Neural progenitor cell (in vitro differentiated cells): ENCODE results near the gene GRK1.

ENCODE experiments used
- EZH2 ChIP-seq: fragments of 200-600 bp; sonication (generic); IDR thresholded peaks from 2 replicates; pipeline ENCODE4 v1.6.1; 2017; ENCODE audit warnings: antibody characterized with exemption, mild to moderate bottlenecking, moderate library complexity
- EZH2phosphoT487 ChIP-seq: fragments of 200-600 bp; sonication (generic); IDR thresholded peaks from 2 replicates; pipeline ENCODE4 v1.6.1; 2017; ENCODE audit warnings: antibody characterized with exemption
- TF ChIP-seq, protein P1 (sequence below): fragments of 200-600 bp; sonication (generic); IDR thresholded peaks from 2 replicates; pipeline ENCODE4 v1.5.1; 2017; ENCODE audit warnings: antibody characterized with exemption, mild to moderate bottlenecking

DNA sequence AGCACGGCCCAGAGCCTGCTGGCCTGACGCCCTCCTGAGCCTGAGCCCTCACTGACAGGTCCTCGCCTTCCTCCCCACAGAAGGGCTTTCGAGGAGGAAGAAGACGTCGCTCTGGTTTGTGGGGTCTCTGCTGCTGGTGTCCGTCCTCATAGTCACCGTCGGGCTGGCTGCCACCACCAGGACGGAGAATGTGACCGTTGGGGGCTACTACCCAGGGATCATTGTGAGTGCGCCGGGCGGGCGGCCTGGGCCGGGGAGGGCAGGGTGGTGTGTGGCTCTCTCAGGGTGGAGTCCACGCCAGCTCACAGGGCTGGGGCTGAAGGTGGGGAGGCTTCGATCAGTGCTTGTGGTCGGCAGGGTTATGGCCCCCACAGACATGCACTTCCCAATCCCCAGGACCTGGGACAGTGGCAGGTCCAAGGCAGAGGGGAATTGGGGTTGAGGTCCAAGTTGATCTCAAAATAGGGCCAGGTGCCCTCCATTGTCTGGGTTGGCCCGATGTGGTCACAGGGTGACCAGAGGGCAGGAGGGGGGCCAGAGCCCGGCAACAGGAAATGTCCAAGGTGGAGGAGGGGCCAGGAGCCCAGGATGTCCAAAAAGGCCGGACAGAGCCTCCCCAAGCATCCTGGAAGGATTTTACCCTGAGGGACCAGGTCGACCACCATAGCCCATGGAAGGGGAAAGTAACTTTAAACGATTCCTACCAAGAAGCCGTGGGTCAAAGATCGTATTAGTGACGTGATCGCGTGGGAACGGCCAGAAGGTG, 99.2 kb downstream of the GRK1 start:
- TF ChIP-seq, protein P1, sequence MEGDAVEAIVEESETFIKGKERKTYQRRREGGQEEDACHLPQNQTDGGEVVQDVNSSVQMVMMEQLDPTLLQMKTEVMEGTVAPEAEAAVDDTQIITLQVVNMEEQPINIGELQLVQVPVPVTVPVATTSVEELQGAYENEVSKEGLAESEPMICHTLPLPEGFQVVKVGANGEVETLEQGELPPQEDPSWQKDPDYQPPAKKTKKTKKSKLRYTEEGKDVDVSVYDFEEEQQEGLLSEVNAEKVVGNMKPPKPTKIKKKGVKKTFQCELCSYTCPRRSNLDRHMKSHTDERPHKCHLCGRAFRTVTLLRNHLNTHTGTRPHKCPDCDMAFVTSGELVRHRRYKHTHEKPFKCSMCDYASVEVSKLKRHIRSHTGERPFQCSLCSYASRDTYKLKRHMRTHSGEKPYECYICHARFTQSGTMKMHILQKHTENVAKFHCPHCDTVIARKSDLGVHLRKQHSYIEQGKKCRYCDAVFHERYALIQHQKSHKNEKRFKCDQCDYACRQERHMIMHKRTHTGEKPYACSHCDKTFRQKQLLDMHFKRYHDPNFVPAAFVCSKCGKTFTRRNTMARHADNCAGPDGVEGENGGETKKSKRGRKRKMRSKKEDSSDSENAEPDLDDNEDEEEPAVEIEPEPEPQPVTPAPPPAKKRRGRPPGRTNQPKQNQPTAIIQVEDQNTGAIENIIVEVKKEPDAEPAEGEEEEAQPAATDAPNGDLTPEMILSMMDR = no peak
- TF ChIP-seq EZH2 (no peak), EZH2phosphoT487 (no peak)
